Measurements from ENCODE around the gene MICU1. TPM values are rescaled to one million over a fixed set of nuclear protein-coding genes. Genes with fewer than 3 reads are reported as not detected.
"Not testable (repeated sequence)": the region's sequence is repeated elsewhere in the genome, so short reads cannot be mapped to it uniquely, and the experiment has no call there.

Gene MICU1
- total RNA-seq, 2 experiments from 2014 or later, result 29.2 to 29.4 TPM

- peaks cover 66% of the 10 kb centered on the region for H3K4me1 Mint-ChIP-seq
- H3K9me3 Mint-ChIP-seq, result no peaks in the 10 kb centered on the region
- H3K4me3 Mint-ChIP-seq, result peak overlapping the region; percentile 92
- peak overlapping the region; percentile 78 for H3K27ac Mint-ChIP-seq
- peaks cover 5% of the 10 kb centered on the region for H3K27me3 Mint-ChIP-seq
- peaks cover 29% of the 10 kb centered on the region for H3K36me3 Mint-ChIP-seq
- DNase-seq, result peak; percentile 61
These were observed 297.1 kb downstream of the MICU1 start for GRCh38 chr10:72328829-72329204.

- peaks cover 26% of the 10 kb centered on the region for H3K36me3 Mint-ChIP-seq
- peaks cover 5% of the 10 kb centered on the region for H3K27me3 Mint-ChIP-seq
- DNase-seq, result no peak
- H3K9me3 Mint-ChIP-seq, result no peaks in the 10 kb centered on the region
- peak overlapping the region; percentile 92 for H3K4me3 Mint-ChIP-seq
- H3K27ac Mint-ChIP-seq, result peak overlapping the region; percentile 99
- peaks cover 66% of the 10 kb centered on the region for H3K4me1 Mint-ChIP-seq
These were observed 297.6 kb downstream of the MICU1 start for GRCh38 chr10:72328045-72328828.

- peak overlapping the region; percentile 92 for H3K4me3 Mint-ChIP-seq
- peak overlapping the region; percentile 99 for H3K27ac Mint-ChIP-seq
- H3K4me1 Mint-ChIP-seq, result peaks cover 66% of the 10 kb centered on the region
- peak; percentile 81 for DNase-seq
- H3K36me3 Mint-ChIP-seq, result peaks cover 23% of the 10 kb centered on the region
- H3K9me3 Mint-ChIP-seq, H3K27me3 Mint-ChIP-seq: not testable (repeated sequence)
These were observed 298.9 kb downstream of the MICU1 start for GRCh38 chr10:72326665-72327603.

- H3K9me3 Mint-ChIP-seq, H3K27me3 Mint-ChIP-seq, DNase-seq, H3K4me3 Mint-ChIP-seq: not testable (repeated sequence)
- Mint-ChIP-seq H3K4me1 (peaks cover 66% of the 10 kb centered on the region), H3K27ac (peak overlapping the region; percentile 51), H3K36me3 (peaks cover 24% of the 10 kb centered on the region)
These were observed 300.4 kb downstream of the MICU1 start for GRCh38 chr10:72325243-72326175.

- H3K4me3 Mint-ChIP-seq, result no peak overlapping the region
- H3K27ac Mint-ChIP-seq, result peak overlapping the region; percentile 100
- no peaks in the 10 kb centered on the region for H3K9me3 Mint-ChIP-seq
- H3K4me1 Mint-ChIP-seq, result peaks cover 60% of the 10 kb centered on the region
- peaks cover 5% of the 10 kb centered on the region for H3K27me3 Mint-ChIP-seq
- DNase-seq, result no peak
- peaks cover 21% of the 10 kb centered on the region for H3K36me3 Mint-ChIP-seq
These were observed 302.1 kb downstream of the MICU1 start for GRCh38 chr10:72323771-72324191.

- Mint-ChIP-seq H3K27ac (peak overlapping the region; percentile 100), H3K4me3 (no peak overlapping the region), H3K36me3 (peaks cover 24% of the 10 kb centered on the region), H3K27me3 (peaks cover 5% of the 10 kb centered on the region), H3K9me3 (no peaks in the 10 kb centered on the region), H3K4me1 (peaks cover 60% of the 10 kb centered on the region)
- DNase-seq, result no peak
These were observed 302.6 kb downstream of the MICU1 start for GRCh38 chr10:72323108-72323749.

- no peaks in the 10 kb centered on the region for H3K9me3 Mint-ChIP-seq
- peak; percentile 63 for DNase-seq
- H3K27me3 Mint-ChIP-seq, result peaks cover 5% of the 10 kb centered on the region
- peaks cover 58% of the 10 kb centered on the region for H3K4me1 Mint-ChIP-seq
- H3K27ac Mint-ChIP-seq, result peak overlapping the region; percentile 100
- H3K36me3 Mint-ChIP-seq, result peaks cover 21% of the 10 kb centered on the region
- peak overlapping the region; percentile 71 for H3K4me3 Mint-ChIP-seq
These were observed 303.4 kb downstream of the MICU1 start for GRCh38 chr10:72322280-72323058.

- Mint-ChIP-seq H3K36me3 (peaks cover 21% of the 10 kb centered on the region), H3K27ac (peak overlapping the region; percentile 100), H3K4me1 (peaks cover 62% of the 10 kb centered on the region), H3K27me3 (peaks cover 4% of the 10 kb centered on the region), H3K9me3 (no peaks in the 10 kb centered on the region), H3K4me3 (peak overlapping the region; percentile 71)
- no peak for DNase-seq
These were observed 303.9 kb downstream of the MICU1 start for GRCh38 chr10:72322030-72322279.

GRCh38 chr10:72321248-72322029 lies 304.4 kb downstream of the MICU1 start:
- Mint-ChIP-seq H3K27me3 (no peaks in the 10 kb centered on the region), H3K4me1 (peaks cover 61% of the 10 kb centered on the region), H3K9me3 (no peaks in the 10 kb centered on the region), H3K27ac (peak overlapping the region; percentile 100), H3K4me3 (peak overlapping the region; percentile 86), H3K36me3 (peaks cover 16% of the 10 kb centered on the region)
- DNase-seq, result no peak

GRCh38 chr10:72320676-72321247 lies 305.1 kb downstream of the MICU1 start:
- Mint-ChIP-seq H3K36me3 (peaks cover 20% of the 10 kb centered on the region), H3K9me3 (no peaks in the 10 kb centered on the region), H3K4me3 (peak overlapping the region; percentile 86), H3K27me3 (no peaks in the 10 kb centered on the region), H3K27ac (peak overlapping the region; percentile 100), H3K4me1 (peaks cover 66% of the 10 kb centered on the region)
- DNase-seq, result peak; percentile 83

GRCh38 chr10:72319416-72320254 lies 306.2 kb downstream of the MICU1 start:
- Mint-ChIP-seq H3K27me3 (no peaks in the 10 kb centered on the region), H3K4me1 (peaks cover 76% of the 10 kb centered on the region), H3K4me3 (peak overlapping the region; percentile 86)

More at GRCh38 chr10:72319416-72320254, 306.2 kb downstream of the MICU1 start:
- Mint-ChIP-seq H3K9me3 (no peaks in the 10 kb centered on the region), H3K36me3 (peaks cover 19% of the 10 kb centered on the region), H3K27ac (peak overlapping the region; percentile 100)
- peak; percentile 92 for DNase-seq

All from activated naive CD8-positive, alpha-beta T cell treated with anti-CD3 and anti-CD28 coated beads for 36 hours (primary cell).